ENCODE measurements around the gene MSANTD2. TPM values are rescaled to one million over a fixed set of nuclear protein-coding genes. Genes with fewer than 3 reads are reported as not detected.
A peak's percentile ranks its signal among the peaks of the same experiment; 100 is the strongest.
"Not testable (repeated sequence)": the region's sequence is repeated elsewhere in the genome, so short reads cannot be mapped to it uniquely, and the experiment has no call there.

MSANTD2 gene
- total RNA-seq, 1 experiment from 2014 or later = 13.2 TPM

DNA sequence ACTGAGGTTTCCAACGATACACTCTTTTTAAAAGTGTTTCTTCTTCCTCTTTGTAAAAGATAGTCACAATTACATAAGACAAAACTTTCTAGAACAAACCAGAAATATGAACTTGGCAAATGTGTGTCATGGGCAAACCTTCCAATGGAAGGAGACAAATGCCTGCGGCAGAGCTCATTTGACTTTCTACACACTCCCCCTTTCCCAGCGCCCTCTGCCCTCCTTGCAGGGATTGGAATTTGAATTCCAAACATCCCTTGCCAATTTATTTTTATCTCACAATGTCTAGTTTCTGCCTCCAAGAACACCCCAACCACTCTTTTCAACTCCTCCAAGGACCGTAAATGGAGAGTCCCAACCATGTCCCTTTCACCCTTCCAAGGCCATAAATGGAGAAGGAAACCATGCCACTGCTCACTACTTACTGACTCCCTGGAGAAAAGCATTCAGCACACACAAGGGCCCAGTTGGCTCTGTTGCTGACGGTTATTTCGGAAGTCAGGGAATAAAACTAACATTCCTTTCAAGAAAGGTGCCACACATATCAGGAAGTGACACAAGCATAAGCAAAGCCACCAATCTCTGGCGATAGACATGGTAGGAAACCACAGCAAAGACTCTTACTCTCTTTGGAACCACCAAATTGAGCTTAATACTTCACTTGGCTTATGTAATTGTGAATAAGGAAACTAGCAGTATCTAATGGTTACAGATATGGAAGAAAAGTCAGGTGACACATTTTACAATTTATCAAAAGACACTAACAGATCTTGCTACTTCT is 23.2 kb downstream of the MSANTD2 start:
- no peak for DNase-seq (ENCODE audit: low spot score)

DNA sequence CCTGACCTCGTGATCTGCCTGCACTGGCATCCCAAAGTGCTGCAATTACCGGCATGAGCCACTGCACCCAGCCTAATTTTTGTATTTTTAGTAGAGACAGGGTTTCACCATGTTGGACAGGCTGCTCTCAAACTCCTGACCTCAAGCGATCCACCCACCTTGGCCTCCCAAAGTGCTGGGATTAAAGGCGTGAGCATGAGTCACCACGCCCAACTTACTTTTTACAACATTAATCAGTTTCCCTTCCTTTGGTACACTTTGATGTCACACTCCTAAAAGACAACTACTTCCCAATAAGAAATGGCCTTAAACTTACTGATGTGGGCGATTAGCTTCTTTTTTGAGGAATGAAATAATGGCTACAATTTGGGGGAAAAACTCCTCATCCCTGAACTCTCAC is 29.2 kb downstream of the MSANTD2 start:
- DNase-seq (ENCODE audit: low spot score) = not testable (repeated sequence)

DNA sequence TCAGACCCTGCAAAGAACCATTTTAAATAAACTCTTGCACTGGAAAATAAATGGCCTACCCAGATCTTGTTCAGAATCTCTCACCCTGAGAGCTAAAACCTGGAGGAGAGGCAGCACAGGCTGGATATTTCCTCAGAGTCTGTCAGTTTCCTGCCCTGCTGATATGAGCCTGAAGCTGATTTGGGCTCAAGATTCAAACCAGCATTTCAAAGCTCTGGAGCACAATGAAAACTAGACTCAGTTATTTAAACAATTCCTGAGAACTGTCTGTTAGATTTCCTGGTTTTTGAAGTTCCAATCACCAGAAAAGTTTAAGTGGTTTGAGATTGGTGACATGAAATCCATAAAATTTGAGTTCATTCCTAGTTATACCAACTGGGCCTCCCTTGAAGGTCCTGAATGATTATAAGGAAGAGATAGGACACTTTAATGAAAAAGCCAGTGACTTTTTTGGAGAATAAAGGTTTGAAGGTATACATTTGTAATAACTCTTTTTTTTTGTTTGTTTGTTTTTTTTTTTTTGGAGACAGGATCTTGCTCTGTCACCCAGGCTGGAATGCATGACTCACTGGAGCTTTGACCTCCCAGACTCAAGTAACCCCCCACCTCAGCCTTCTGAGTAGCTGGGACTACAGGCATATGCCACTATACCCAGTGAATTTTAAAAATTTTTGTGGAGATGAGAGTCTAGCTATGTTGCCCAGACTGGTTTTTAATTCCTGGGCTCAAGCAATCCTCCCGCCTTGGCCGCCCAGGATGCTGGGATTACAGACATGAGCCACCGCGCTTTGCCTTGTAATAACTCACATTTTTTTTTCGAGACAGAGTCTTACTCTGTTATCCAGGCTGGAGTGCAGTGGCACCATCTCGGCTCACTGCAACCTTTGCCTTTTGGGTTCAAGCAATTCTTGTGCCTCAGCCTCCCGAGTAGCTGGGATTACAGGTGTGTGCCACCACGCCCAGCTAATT is 30.1 kb downstream of the MSANTD2 start:
- peak; percentile 78 for DNase-seq (ENCODE audit: low spot score)

DNA sequence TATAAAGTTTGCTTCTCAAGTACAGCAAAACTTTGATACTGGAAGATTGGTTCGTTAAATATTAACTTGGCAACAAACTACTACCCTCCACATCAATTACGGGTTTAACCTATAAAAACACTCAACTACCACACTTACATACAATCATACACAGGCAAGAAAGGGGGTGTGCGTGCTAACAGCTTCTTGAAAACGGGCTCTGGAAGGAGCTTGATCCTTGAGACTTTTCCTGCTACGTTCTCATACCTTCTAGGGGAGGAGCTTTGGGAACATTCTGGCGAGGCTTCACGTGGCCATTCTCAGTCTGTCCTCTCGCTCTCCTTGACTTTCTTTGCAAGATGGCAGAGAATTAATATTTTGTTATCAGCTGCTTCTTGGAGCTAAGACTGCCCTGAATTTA is 31.3 kb downstream of the MSANTD2 start:
- no peak for DNase-seq (ENCODE audit: low spot score)

DNA sequence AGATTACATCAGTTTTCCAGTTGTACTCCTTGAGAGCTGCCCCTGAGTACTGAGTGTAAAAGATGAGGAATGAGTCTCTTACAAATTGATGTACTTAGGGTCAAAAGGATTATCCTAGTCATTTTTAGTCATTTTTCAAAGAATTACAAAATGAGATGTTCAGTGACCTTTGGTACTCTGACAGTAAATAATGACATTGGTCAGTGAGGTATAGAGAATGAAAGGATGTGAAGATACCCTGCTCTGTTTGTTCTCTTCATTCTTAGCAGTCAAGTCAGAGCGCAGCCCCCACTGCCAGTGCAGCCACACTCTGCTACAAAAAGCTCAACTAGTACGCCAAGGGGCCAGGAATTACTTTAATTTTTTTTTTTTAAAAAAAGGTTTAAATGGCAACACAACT is 34.0 kb downstream of the MSANTD2 start:
- DNase-seq (ENCODE audit: low spot score) = no peak

DNA sequence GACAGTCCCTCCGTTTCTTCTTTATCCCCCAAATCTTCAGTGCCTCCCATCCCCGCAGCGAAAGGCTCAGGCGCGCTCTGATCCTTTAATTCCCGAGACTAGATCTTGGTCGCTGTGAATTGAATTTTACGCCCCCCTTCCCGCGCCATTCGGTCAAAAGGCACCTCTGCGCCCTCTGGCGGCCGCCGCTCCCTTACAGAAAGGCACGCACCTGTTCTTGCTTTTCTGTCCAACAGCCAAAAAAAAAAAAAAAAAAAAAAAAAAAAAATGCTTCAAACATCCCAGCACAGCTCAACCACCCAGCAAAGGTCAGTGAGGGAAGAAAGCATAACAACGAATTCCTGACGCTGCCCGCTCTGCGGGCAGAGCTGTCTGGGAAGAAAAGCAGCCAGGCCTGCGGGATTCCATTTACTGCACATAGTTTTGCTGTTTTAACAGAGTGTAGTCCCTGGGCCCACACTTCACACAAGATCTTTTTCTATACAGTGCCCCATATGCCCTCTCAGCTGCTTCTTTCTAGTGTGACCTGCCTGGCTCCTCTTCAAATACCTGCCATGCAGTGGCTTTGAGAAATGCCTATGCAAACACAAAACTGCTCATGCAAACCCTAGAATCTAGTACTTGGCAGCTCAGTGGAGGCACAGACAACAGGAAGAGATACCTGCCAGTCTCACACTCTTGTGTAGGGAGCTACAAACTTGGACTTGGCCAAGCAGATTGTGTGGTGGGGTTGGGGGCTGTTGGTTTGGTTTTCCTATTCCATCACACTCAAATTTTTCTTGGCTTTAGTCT is 36.9 kb downstream of the MSANTD2 start:
- peak; percentile 36 for DNase-seq (ENCODE audit: low spot score)

DNA sequence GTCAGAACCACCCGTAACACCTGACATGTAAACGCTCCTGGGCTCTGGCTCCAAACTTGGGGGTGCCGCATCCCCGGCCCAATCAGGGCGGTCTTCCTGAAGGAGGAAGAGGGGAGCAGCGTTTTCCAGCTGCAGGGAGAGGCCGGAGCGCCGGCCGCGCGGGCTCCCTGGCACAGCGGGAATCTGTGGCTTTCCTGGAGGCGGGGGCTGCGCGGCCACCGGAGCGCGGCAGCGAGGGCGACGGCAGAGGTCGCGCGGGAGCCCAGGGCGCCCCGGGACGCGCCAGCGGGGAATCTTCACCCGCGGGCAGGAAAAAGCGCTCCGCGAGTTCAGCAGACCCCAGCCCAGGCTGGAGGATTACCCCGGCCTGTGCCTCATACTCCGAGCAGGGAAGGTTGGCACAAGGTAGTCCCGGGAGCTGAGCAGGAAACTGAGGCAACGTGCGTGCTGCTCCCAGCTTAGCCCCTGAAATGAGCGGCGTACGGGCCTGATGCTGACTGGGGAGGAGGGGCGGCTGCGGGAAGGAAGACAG is 37.5 kb downstream of the MSANTD2 start:
- no peak for DNase-seq (ENCODE audit: low spot score)

DNA sequence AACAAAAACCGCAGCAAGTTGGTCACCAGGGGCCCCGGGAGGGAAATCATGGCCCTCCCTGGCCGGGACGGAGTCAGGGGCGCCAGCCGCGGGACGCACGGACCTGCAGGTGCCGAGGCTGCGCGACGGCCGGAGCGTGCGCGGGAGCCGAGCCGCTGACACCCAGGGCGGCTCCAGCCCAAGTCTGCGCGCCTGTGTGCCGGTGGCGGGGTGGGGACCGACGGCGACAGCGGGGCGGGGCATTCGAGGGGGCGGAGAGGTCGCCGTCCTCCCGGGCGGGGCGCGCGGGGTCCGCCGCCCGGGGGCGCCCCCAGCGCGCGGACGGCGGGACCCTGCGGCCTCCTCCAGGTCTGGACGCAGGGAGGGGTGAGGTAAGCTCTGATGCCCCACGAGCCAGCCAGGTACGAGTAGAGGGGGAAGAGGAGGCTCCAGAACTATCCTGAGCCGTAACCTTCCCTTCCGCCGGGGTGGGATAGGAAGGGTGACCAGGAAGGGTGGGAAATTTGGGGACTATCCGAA is 38.0 kb downstream of the MSANTD2 start, which contains the start of gene ESAM:
ESAM (minus strand) TSS at position 186 of the 519 bp plus-strand sequence; CDS start at position 50, 136 bp downstream.
- DNase-seq (ENCODE audit: low spot score) = no peak

DNA sequence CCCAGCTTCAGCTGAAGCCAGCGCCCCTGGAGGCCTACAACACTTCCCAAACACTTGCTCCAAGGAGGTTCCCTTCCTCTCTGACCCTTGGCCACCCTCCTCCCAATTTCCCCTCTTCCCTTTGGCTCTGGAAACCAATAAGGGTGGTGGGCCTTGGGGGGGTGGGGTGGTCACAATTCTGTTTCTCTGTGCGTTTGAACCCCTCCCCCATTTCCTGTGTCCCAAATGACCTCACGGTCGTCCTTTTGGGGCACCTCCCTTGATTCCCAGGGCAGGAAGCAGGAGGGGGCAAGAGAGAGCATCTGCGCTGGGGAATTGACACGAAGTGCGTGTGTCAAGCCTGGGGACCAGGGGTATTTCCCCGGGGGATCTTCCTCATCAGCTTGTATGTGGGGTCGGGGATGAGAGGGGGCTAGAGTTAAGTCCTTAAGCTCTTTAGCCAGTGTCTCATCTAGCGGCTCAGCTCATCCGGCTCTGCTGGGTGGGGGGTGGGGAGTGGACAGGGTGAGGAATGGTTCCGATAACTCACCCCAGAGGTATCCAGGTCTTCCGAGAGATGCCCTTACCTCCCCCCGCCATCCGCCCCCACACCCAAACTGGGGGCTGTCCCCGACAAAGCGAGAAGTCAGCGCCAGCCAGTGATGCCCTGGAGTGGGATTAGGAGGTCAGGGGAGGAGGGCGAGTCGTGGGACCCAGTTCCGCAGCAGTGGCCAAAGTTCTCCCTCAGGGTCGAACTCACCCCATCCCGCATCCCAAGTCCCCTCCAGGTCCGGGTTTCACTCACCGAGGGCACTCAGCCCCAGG is 38.7 kb downstream of the MSANTD2 start:
- DNase-seq (ENCODE audit: low spot score) = no peak

DNA sequence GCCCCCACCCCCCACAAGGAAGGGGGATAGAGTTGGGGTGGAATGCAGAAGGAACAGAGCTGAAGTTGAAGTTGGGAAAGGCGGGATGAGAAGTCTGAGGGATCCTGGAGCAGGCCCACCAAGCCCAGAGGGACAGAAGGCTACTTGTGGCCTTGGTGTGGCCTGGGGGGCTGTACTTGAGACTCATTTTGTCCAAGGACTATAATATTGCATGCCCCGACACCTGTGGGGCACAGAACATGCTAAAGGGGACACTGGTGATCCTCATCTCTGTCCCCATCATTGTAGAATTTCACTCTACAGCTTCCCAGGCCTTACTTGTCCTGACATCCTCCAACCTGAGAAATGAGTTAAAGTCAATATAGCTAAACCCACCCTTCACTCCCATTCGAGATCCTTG is 39.4 kb downstream of the MSANTD2 start:
- DNase-seq (ENCODE audit: low spot score) = no peak

DNA sequence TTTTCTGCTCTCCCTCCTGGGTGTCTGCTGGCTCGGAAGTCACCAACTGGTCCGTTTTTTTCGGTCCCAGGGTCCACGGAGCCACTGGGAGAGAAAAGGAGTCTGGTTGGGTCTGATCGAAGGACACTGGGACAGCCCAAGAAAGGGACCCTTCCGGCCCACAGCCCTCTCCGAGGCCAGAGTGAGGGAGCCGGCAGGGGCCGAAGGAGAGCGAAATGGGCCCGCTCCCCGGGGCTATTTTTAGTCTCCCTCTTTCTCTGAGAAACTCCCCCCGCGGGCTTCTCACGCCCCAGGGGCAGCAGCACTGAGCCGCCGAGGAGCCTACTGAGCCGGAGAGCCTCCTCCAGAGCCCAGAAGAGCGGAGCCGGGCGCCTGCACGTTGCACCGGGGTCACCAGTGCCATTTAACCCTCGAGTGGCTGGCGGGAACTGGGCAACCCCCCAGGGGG is 40.0 kb downstream of the MSANTD2 start:
- no peak for DNase-seq (ENCODE audit: low spot score)

DNA sequence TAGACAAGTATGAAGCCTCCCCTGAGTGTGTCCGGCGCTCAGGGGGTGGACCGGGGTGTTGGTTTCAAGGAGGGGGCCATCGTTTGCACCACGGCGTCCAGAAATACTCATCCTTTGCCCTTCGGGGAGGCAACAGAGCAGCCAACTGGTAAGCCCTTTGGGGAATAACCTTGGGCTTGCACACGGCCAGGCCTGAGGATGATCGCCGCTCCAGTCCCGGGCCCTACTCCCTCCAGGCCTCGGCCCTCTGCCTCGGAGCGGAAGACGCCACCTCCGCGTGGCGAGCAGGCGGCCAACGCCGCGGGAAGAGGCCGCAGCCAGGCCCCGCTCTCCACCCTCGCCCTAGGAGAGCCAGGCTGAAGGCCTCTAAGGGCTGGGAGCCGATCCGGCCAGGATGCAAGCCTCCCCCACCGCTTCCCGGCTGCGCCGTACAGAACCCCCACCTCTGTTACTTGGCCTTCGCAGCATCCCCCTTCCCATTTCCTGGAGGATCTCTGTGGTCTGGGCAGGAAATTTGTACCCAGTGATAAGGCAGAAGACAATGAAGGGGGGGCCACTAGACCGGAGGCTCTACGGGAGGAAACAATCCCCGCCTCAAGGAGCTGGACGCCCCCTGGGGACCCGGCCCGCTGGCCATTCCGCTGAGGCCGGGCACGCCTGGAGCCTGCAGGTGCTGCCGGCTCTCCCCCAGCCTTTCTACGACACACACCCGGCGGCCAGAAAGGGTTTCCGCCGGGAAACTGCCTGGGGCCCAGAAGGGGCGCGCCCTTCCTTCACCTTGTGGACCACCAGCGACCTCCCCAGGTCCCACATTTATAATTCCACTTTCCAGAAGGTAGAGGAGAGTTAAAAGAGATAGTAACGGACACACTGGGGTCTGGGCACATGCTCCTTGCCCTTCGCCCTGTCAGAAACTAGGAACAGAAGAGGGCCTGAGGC is 40.7 kb downstream of the MSANTD2 start:
- DNase-seq (ENCODE audit: low spot score) = no peak

DNA sequence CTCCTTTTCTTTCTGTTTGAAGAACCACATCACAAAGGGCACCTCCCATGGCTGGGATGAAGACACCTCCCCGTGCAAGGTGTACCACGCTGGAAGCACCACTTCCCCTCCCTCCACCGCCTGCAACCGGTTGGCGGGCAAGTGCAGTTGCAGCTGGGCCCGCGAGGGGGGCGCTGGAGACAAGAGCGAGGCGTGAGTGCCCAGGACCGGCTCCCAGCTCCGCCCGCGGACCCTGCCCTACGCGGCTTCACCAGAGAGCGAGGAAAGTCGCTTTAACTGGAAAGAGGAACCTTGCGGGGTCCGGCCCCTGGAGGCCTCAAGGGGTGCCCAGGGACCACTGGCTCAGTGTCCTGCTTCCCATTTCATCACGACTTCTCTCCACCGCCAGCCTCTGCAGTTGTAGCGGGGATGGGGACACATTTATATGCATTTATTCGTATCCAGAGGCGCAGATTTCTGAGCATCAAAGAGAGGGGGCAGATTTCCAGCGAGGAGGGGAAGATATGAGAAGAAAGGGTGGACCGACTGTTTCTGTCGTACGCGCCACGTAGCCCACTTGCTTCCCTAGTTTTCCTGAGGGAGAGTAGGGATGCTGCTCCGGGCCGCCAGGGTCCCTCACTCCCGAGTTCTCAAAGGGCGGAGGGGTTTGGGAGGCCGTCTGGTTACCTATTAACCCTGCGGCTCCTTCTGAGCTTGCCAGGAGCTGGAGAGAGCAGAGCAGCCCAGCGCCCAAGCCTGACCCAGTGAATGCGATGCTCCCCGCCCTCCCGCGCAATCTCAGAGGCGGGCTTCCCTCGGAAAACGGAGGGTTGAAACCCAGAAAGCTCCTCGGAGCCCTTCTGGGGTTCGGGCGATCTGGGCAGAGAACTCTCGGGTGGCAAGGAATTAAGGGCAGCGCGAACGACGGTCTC is 41.6 kb downstream of the MSANTD2 start:
- no peak for DNase-seq (ENCODE audit: low spot score)

DNA sequence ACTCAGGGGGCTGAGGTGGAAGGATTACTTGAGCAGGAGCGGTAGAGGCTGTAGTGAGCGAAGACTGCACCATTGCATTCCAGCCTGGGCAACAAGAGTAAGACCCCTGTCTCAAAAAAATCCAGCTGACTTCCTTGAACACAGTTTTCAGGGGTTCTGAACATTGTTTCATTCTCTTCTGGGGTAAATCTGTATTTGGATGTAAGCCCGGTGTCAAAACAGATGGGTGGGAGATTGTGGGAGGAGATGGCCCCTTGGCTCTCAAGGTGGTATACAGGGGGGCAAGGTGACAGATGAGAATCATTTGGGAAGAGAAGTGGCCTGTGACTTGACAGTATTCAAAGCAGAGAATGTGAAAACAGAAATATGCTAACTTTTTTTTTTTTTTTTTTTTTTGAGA is 42.9 kb downstream of the MSANTD2 start:
- DNase-seq (ENCODE audit: low spot score) = no peak

DNA sequence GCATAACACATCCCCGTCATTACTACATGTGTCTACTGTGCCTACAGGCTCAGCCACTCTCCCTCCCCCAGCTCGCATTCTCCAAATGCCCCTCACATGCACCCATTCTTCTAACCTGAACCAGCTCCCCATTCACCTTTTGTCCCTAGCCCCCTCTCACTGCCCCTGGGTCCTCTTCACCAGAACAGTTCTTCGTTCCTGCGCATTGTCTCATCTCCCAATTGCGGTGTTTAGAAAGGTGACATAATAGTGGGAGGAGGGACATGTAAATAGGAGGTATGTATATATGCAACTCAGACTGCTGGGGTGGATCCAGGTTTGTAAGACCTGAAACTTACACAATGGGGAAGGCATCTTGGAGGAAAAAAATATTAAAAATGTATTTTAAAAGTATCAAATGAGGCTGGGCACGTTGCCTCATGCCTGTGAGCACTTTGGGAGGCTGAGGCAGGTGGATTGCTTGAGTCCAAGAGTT is 43.4 kb downstream of the MSANTD2 start:
- DNase-seq (ENCODE audit: low spot score) = no peak

DNA sequence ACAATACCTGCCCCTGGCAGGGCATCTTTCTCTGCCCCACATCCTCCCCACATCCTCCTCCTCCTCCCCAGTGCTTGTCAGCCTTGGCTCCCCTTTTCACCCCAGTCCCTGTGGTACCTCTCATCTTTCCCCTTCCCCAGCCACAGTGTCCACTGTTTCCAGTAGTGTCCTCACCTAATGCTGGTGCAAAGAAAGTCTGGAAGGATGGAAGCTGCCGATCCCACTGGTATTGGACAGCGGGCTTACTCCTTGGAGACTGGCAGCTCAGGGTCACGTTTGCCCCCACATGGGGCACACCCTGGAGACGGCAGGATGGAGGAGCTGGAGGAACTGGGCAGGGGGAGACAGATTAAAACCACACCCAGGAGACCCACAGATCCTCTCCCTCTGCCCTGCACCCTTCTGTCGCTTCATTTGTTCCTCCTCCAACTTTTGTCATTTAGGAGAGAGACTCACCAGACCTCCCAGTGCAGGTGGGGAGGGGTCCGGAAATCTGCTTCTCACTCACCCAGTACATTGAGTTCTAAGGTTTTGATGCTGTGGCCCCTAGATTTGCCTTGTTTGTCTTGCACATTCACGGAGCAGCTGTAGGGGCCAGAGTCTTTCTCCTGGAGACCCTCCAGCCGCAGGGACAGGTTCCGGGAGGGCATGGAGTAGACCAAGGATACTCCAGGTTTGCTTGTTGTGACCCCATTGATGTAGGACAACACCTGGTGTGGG is 44.0 kb downstream of the MSANTD2 start:
- DNase-seq (ENCODE audit: low spot score) = no peak

DNA sequence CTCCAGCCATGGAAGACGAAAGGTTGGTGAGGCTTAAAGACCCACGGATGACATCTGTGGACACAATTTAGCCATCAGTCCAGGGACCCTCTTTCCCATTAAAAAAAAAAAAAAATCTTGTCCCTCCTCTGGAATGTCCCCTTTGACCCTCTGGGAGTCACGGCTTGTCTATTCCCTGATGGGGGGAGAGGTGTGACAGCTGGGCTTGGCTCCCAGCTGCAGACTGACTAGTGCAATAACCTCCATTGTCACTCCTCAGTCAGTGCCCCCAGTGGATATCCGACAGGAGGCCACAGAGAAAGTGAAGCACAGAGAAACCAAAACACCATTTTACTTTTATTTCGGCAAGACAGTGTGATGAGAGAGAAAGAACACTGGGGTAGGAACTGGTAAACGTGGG is 45.5 kb downstream of the MSANTD2 start:
- no peak for DNase-seq (ENCODE audit: low spot score)
